Tibial artery (tissue), 4 donors: ENCODE data around the gene TFB1M.

Source experiments
- DNase-seq, 2 donors: peaks; one replicate each; pipeline ENCODE4 v3.0.0-alpha.2; 2019
- H3K27ac ChIP-seq, 2 donors: fragments of 200-600 bp; sonication (generic) in 1 of 2; 1 replicate in 1 of 2; 2 replicates in 1 of 2; pipeline ENCODE4 v1.5.1; 2018 to 2019; ENCODE audit warnings: mild to moderate bottlenecking in 1 of 2
- H3K27me3 ChIP-seq, 2 donors: fragments of 200-600 bp; sonication (generic) in 1 of 2; one replicate each; pipeline versions ENCODE4 v1.5.1 to v1.6.0; 2016 to 2019
- H3K36me3 ChIP-seq, 3 donors: fragments of 200-600 bp; sonication (generic) in 2 of 3; one replicate each; pipeline ENCODE4 v1.5.1; 2016 to 2019; ENCODE audit warnings: mild to moderate bottlenecking in 2 of 3
- H3K4me1 ChIP-seq, 4 donors: fragments of 200-600 bp; sonication (generic) in 2 of 4; 1 replicate in 3 of 4; 2 replicates in 1 of 4; pipeline ENCODE4 v1.5.1; 2016 to 2019
- H3K4me3 ChIP-seq, 2 donors: fragments of 200-600 bp; sonication (generic) in 1 of 2; 1 replicate in 1 of 2; 2 replicates in 1 of 2; pipeline ENCODE4 v1.5.1; 2018 to 2019; ENCODE audit warnings: mild to moderate bottlenecking in 2 of 2
- H3K9me3 ChIP-seq, 3 donors: fragments of 200-600 bp; sonication (generic) in 1 of 3; one replicate each; pipeline ENCODE4 v1.5.1; 2016 to 2019
- CTCF ChIP-seq, 2 experiments: fragments of 200-600 bp in 1 of 2; fragments of 450-650 bp in 1 of 2; IDR thresholded peaks; one replicate each; pipeline ENCODE4 v1.5.1; 2017 to 2019; ENCODE audit warnings: antibody characterized with exemption in 2 of 2, mild to moderate bottlenecking in 1 of 2, moderate library complexity in 1 of 2
- intact Hi-C: fragments of 100-400 bp; cut with DNase I; formaldehyde crosslinking; loops from one replicate; pipeline ENCODE4 v1.15.0; 2023; ENCODE audit warnings: low total_unique reads

TFB1M gene

GRCh38 chr6:155328074-155328538 lies 13.8 kb upstream of the TFB1M start:
- no peaks in the 10 kb centered on the region for H3K36me3 ChIP-seq
- H3K4me1 ChIP-seq: peaks cover 0 to 4% (median 1%) of the 10 kb centered on the region in 4 donors
- intact Hi-C loops: loop anchor here (5.0 kb wide), 1 partner anchor 204 kb away; no protein-coding TSS in a partner anchor
- TF ChIP-seq CTCF (IDR thresholded peaks at IDR 0.05): no peak
- peak overlapping the region in 1 of 2 donors; percentile 21 for H3K27ac ChIP-seq
- no peak overlapping the region for H3K4me3 ChIP-seq
- no peaks in the 10 kb centered on the region for H3K27me3 ChIP-seq
- DNase-seq: no peak
- no peaks in the 10 kb centered on the region for H3K9me3 ChIP-seq

GRCh38 chr6:155327326-155328073 lies 13.2 kb upstream of the TFB1M start:
- DNase-seq: peak; percentile 40 to 67

GRCh38 chr6:155325700-155326516 lies 11.6 kb upstream of the TFB1M start:
- Histone ChIP-seq H3K36me3 (no peaks in the 10 kb centered on the region), H3K4me1 (peaks cover 0 to 4% (median 1%) of the 10 kb centered on the region in 4 donors), H3K27me3 (no peaks in the 10 kb centered on the region), H3K4me3 (no peak overlapping the region), H3K9me3 (no peaks in the 10 kb centered on the region), H3K27ac (no peak overlapping the region)
- TF ChIP-seq CTCF (IDR thresholded peaks at IDR 0.05): no peak
- no peak for DNase-seq
- intact Hi-C loops: loop anchor here (5.0 kb wide), 1 partner anchor 206 kb away; no protein-coding TSS in a partner anchor

More at GRCh38 chr6:155327326-155328073, 13.2 kb upstream of the TFB1M start:
- Histone ChIP-seq H3K4me1 (peaks cover 0 to 4% (median 1%) of the 10 kb centered on the region in 4 donors), H3K9me3 (no peaks in the 10 kb centered on the region), H3K36me3 (no peaks in the 10 kb centered on the region), H3K4me3 (no peak overlapping the region), H3K27me3 (no peaks in the 10 kb centered on the region), H3K27ac (peak overlapping the region in 1 of 2 donors; percentile 21)
- peak; percentile 76 to 92 for TF ChIP-seq CTCF (IDR thresholded peaks at IDR 0.05)
- intact Hi-C loops: loop anchor here (5.0 kb wide), 1 partner anchor 205 kb away; no protein-coding TSS in a partner anchor

- H3K9me3 ChIP-seq: no peaks in the 10 kb centered on the region
- DNase-seq: no peak
- no peaks in the 10 kb centered on the region for H3K36me3 ChIP-seq
- intact Hi-C loops: loop anchor here (5.0 kb wide), 1 partner anchor 207 kb away; no protein-coding TSS in a partner anchor
- H3K4me1 ChIP-seq: peaks cover 0 to 4% (median 1%) of the 10 kb centered on the region in 4 donors
- no peak overlapping the region for H3K4me3 ChIP-seq
- H3K27ac ChIP-seq: no peak overlapping the region
- no peaks in the 10 kb centered on the region for H3K27me3 ChIP-seq
- TF ChIP-seq CTCF (IDR thresholded peaks at IDR 0.05): no peak
Observed at GRCh38 chr6:155324993-155325392, 10.7 kb upstream of the TFB1M start.

GRCh38 chr6:155324172-155324571 lies 9.9 kb upstream of the TFB1M start:
- no peak for DNase-seq
- no peaks in the 10 kb centered on the region for H3K27me3 ChIP-seq
- no peak for TF ChIP-seq CTCF (IDR thresholded peaks at IDR 0.05)
- peaks cover 0 to 4% (median 1%) of the 10 kb centered on the region in 4 donors for H3K4me1 ChIP-seq
- no peak overlapping the region for H3K4me3 ChIP-seq
- H3K27ac ChIP-seq: no peak overlapping the region
- intact Hi-C loops: no loop called here
- no peaks in the 10 kb centered on the region for H3K36me3 ChIP-seq
- no peaks in the 10 kb centered on the region for H3K9me3 ChIP-seq
